H1 (cell line): Measurements from ENCODE around the gene SYTL1. TPM values are rescaled to one million over a fixed set of nuclear protein-coding genes. Genes with fewer than 3 reads are reported as not detected.

Experiments
- BACH1 ChIP-seq: IDR thresholded peaks from 2 replicates; pipeline ENCODE4 v1.6.1; 2012; ENCODE audit warnings: low read length, improper control_type of control experiment
- HDAC2 ChIP-seq, 2 experiments: fragments of 300-600 bp in 1 of 2; sonication (generic) in 1 of 2; IDR thresholded peaks; 2 replicates each; pipeline ENCODE4 v1.6.1; 2011 to 2012; ENCODE audit warnings: low read depth in 2 of 2, low read length in 2 of 2, mild to moderate bottlenecking in 2 of 2, moderate library complexity in 2 of 2, borderline replicate concordance in 1 of 2, inconsistent platforms in 1 of 2
- KDM5A ChIP-seq: fragments of 200-600 bp; IDR thresholded peaks from 2 replicates; pipeline ENCODE4 v1.7.1; 2012; ENCODE audit warnings: mild to moderate bottlenecking, low read length, inconsistent platforms, mixed read lengths
- NRF1 ChIP-seq: IDR thresholded peaks from 2 replicates; pipeline ENCODE4 v1.6.1; 2011; ENCODE audit warnings: mild to moderate bottlenecking, low read depth, low read length, improper control_type of control experiment
- RXRA ChIP-seq: IDR thresholded peaks from 2 replicates; pipeline ENCODE4 v1.6.1; 2011; ENCODE audit warnings: low read depth, mild to moderate bottlenecking, low read length, moderate library complexity; ENCODE audit not compliant: insufficient read depth
- SIX5 ChIP-seq: IDR thresholded peaks from 2 replicates; pipeline ENCODE4 v1.6.1; 2011; ENCODE audit warnings: mild to moderate bottlenecking, low read depth, low read length
- TEAD4 ChIP-seq: IDR thresholded peaks from 2 replicates; pipeline ENCODE4 v1.6.1; 2012; ENCODE audit warnings: low read depth, low read length, inconsistent platforms, mixed read lengths
- polyA plus RNA-seq, 7 experiments: library from polyadenylated mRNA; depleted of rRNA in 3 of 7; stranded (reverse) in 5 of 7; unstranded in 2 of 7; fragments of >200 nt in 5 of 7; fragments of 200-250 nt in 2 of 7; gene quantifications; 1 replicate in 5 of 7; 2 replicates in 1 of 7; 4 replicates in 1 of 7; pipeline versions ENCODE4 v1.2.1 to v1.2.3, GENCODE V29; 2011 to 2013; ENCODE audit warnings: missing spikeins in 2 of 7, mixed read lengths in 2 of 7
- total RNA-seq: library from RNA; stranded (reverse); fragmentation: NEBNext Ultra II Directional; extraction: Animal tissue kit (Norgen Biotek cat#: 25700); gene quantifications from 2 replicates; pipeline ENCODE4 v1.2.1, GENCODE V29; 2021
- TF ChIP-seq, protein P1 (sequence below): IDR thresholded peaks from 2 replicates; pipeline ENCODE4 v1.6.1; 2012; ENCODE audit warnings: inconsistent platforms
- TF ChIP-seq, protein P2 (sequence below): IDR thresholded peaks from 2 replicates; pipeline ENCODE4 v1.6.1; 2011; ENCODE audit warnings: low read length, improper control_type of control experiment

Gene SYTL1
- total and polyA plus RNA-seq, 2 of the 8 experiments (the other 6 are each of a cell fraction or from before 2014, with no cell fraction given): 6.4 to 19.5 TPM

DNA sequence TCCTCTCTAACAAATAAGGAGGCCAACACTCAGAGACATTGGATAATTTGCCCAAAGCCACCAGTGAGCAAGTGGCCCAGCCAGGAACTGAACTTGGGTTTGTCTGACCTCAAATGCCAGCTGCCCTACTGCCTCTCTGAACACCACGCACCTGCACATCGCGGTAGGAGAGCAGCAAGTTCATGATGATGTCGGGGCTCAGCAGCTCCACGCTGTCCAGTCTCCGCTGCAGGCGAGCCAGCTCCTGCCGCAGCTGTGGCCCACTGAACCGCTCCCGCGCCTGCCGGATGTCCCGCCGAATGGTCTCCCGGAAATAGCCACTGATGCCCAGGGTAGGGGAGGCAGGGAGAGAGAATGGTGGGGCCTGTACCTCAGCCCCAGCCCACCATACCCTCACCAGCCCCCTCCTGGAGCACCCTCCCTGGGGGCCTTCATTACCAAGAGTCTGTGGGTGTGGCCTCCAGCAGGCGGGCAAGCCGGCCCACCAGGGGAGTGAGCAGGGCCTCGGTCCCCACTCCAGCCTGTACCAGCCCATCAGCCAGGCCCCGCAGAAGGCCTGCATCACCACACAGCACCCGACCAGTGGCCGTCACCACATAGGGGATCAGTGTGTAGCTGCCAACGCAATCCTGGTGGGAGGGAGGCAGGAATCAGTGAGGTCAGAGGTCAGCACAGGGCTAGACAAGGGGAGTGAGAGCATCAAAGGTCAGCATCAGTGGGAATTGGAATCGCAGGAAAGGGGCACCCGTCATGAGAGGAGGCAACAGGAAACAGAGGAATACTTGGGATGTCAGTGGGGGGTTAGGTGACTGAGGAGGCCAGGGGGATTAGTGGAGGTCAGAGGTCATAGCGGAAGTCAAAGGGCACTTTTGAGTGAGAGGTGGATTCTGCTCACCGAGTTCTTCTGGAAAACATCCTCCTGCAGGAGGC, 22.2 kb downstream of the SYTL1 start (continued):
- TF ChIP-seq TEAD4 (no peak), KDM5A (no peak), BACH1 (no peak), RXRA (no peak), HDAC2 (IDR thresholded peaks at IDR 0.05; ENCODE audit: borderline replicate concordance in 1 of 2, low read depth in 2 of 2, low read length in 2 of 2) (no peak), SIX5 (no peak), NRF1 (no peak)
- TF ChIP-seq, protein P1, sequence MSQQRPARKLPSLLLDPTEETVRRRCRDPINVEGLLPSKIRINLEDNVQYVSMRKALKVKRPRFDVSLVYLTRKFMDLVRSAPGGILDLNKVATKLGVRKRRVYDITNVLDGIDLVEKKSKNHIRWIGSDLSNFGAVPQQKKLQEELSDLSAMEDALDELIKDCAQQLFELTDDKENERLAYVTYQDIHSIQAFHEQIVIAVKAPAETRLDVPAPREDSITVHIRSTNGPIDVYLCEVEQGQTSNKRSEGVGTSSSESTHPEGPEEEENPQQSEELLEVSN: no peak
- TF ChIP-seq, protein P2, sequence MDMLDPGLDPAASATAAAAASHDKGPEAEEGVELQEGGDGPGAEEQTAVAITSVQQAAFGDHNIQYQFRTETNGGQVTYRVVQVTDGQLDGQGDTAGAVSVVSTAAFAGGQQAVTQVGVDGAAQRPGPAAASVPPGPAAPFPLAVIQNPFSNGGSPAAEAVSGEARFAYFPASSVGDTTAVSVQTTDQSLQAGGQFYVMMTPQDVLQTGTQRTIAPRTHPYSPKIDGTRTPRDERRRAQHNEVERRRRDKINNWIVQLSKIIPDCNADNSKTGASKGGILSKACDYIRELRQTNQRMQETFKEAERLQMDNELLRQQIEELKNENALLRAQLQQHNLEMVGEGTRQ: no peak
